SK-N-SH (cell line): Measurements from ENCODE around the gene SGTA. TPM values are rescaled to one million over a fixed set of nuclear protein-coding genes. Genes with fewer than 3 reads are reported as not detected.

Source experiments
- CTCF ChIA-PET: fragments of 300-600, 350-600 bp; formaldehyde crosslinking; extraction: SDS; loops from one replicate; lab custom pipeline; 2021; lab: Yijun Ruan, JAX
- POLR2A ChIA-PET: fragments of 350-600 bp; sonication (Branson Sonifier 250); formaldehyde crosslinking; extraction: SDS; loops from one replicate; lab custom pipeline; 2020; ENCODE audit warnings: antibody characterized with exemption, inconsistent platforms; lab: Yijun Ruan, JAX
- DNase-seq: peaks from one replicate; pipeline ENCODE4 v3.0.0; 2012
- H2AFZ ChIP-seq: fragments of 200-600 bp; sonication (generic); 2 replicates; pipeline ENCODE4 v1.8.1; 2016; ENCODE audit warnings: antibody characterized with exemption, mild to moderate bottlenecking, low read depth
- H3F3A ChIP-seq: fragments of 200-600 bp; sonication (generic); replicated peaks from 2 replicates; pipeline ENCODE3; 2016; ENCODE audit warnings: antibody characterized with exemption, mild to moderate bottlenecking; ENCODE audit not compliant: insufficient read depth
- H3K27ac ChIP-seq, 2 experiments: fragments of 200-500 bp in 1 of 2; fragments of 200-600 bp in 1 of 2; sonication (Bioruptor generic) in 1 of 2; sonication (generic), shearing (Covaris generic) in 1 of 2; 2 replicates each; pipeline versions ENCODE4 v1.5.1 to v1.6.1; 2014 to 2016; ENCODE audit warnings: low read depth in 2 of 2, inconsistent platforms in 1 of 2, low read length in 1 of 2, mild to moderate bottlenecking in 1 of 2, mixed read lengths in 1 of 2
- H3K27me3 ChIP-seq: fragments of 200-600 bp; sonication (generic), shearing (Covaris generic); 2 replicates; pipeline ENCODE4 v1.6.1; 2016; ENCODE audit warnings: mixed run types; ENCODE audit not compliant: insufficient read depth
- H3K36me3 ChIP-seq, 2 experiments: fragments of 200-500 bp in 1 of 2; fragments of 200-600 bp in 1 of 2; sonication (Bioruptor generic) in 1 of 2; sonication (generic) in 1 of 2; replicated peaks in 1 of 2; 2 replicates each; pipeline versions ENCODE3 to v1.5.1; 2014 to 2016; ENCODE audit warnings: low read length in 1 of 2, mild to moderate bottlenecking in 1 of 2; ENCODE audit not compliant: insufficient read depth in 2 of 2, control insufficient read depth in 1 of 2
- H3K4me1 ChIP-seq, 2 experiments: fragments of 200-500 bp in 1 of 2; fragments of 200-600 bp in 1 of 2; sonication (Bioruptor generic) in 1 of 2; sonication (generic), shearing (Covaris generic) in 1 of 2; 2 replicates each; pipeline versions ENCODE4 v1.5.1 to v1.6.1; 2014 to 2016; ENCODE audit warnings: low read depth in 1 of 2, low read length in 1 of 2, mixed run types in 1 of 2; ENCODE audit not compliant: insufficient read depth in 2 of 2, control insufficient read depth in 1 of 2
- H3K4me2 ChIP-seq: fragments of 200-600 bp; sonication (generic), shearing (Covaris generic); 2 replicates; pipeline ENCODE4 v1.6.1; 2017; ENCODE audit warnings: mixed run types
- H3K4me3 ChIP-seq, 2 experiments: fragments of 200-500 bp in 1 of 2; fragments of 200-600 bp in 1 of 2; sonication (Bioruptor generic) in 1 of 2; sonication (generic), shearing (Covaris generic) in 1 of 2; 2 replicates each; pipeline versions ENCODE4 v1.5.1 to v1.8.1; 2014 to 2016; ENCODE audit warnings: low read depth in 2 of 2, inconsistent platforms in 1 of 2, low read length in 1 of 2, mild to moderate bottlenecking in 1 of 2, mixed read lengths in 1 of 2, moderate library complexity in 1 of 2
- H3K79me2 ChIP-seq: fragments of 200-600 bp; sonication (generic); 2 replicates; pipeline ENCODE4 v1.8.1; 2017; ENCODE audit warnings: mild to moderate bottlenecking; ENCODE audit not compliant: insufficient read depth
- H3K9ac ChIP-seq: fragments of 200-600 bp; sonication (generic); 2 replicates; pipeline ENCODE4 v1.6.1; 2017; ENCODE audit warnings: mixed run types
- H3K9me2 ChIP-seq: fragments of 200-600 bp; sonication (generic); 2 replicates; pipeline ENCODE4 v1.6.1; 2017; ENCODE audit warnings: mixed run types
- H3K9me3 ChIP-seq: fragments of 200-600 bp; sonication (generic); 2 replicates; pipeline ENCODE4 v1.6.1; 2017; ENCODE audit warnings: mixed run types, mild to moderate bottlenecking, moderate library complexity
- H4K20me1 ChIP-seq: fragments of 200-600 bp; sonication (generic); 2 replicates; pipeline ENCODE4 v1.6.1; 2017; ENCODE audit warnings: mild to moderate bottlenecking, mixed run types; ENCODE audit not compliant: insufficient read depth
- CHD2 ChIP-seq: fragments of 150-350 bp; IDR thresholded peaks from 2 replicates; pipeline ENCODE4 v1.6.1; 2018; ENCODE audit warnings: low read length; ENCODE audit not compliant: partially characterized antibody
- CTCF ChIP-seq: fragments of 200-600 bp; sonication (generic); IDR thresholded peaks from 2 replicates; pipeline ENCODE4 v1.6.1; 2017; ENCODE audit warnings: antibody characterized with exemption, mild to moderate bottlenecking, moderate library complexity
- EP300 ChIP-seq, 2 experiments: IDR thresholded peaks; 2 replicates each; pipeline versions ENCODE4 v1.4.0 to v1.6.1; 2012; ENCODE audit warnings: borderline replicate concordance in 1 of 2, low read depth in 1 of 2, low read length in 1 of 2
- FOXM1 ChIP-seq: IDR thresholded peaks from 2 replicates; pipeline ENCODE4 v1.4.0; 2012; ENCODE audit warnings: low read depth, mild to moderate bottlenecking
- GABPA ChIP-seq: IDR thresholded peaks from 2 replicates; pipeline ENCODE4 v1.4.0; 2012; ENCODE audit warnings: low read depth, mild to moderate bottlenecking
- IRF3 ChIP-seq: fragments of 150-350 bp; IDR thresholded peaks from 2 replicates; pipeline ENCODE4 v1.6.1; 2016; ENCODE audit warnings: mild to moderate bottlenecking, low read depth, low read length
- JUND ChIP-seq: IDR thresholded peaks from 2 replicates; pipeline ENCODE4 v1.4.0; 2012
- MAX ChIP-seq: IDR thresholded peaks from 2 replicates; pipeline ENCODE4 v1.4.0; 2012; ENCODE audit warnings: low read depth
- MEF2A ChIP-seq: IDR thresholded peaks from 2 replicates; pipeline ENCODE4 v1.4.0; 2012; ENCODE audit warnings: low read depth, borderline replicate concordance
- NFIC ChIP-seq: IDR thresholded peaks from 2 replicates; pipeline ENCODE4 v1.4.0; 2012; ENCODE audit warnings: borderline replicate concordance
- RAD21 ChIP-seq: IDR thresholded peaks from 2 replicates; pipeline ENCODE4 v1.6.1; 2012; ENCODE audit warnings: mild to moderate bottlenecking, low read length
- RCOR1 ChIP-seq: fragments of 150-350 bp; IDR thresholded peaks from 2 replicates; pipeline ENCODE4 v1.6.1; 2017; ENCODE audit warnings: antibody characterized with exemption, low read length
- RXRA ChIP-seq: IDR thresholded peaks from 2 replicates; pipeline ENCODE4 v1.4.0; 2012; ENCODE audit warnings: low read depth, mild to moderate bottlenecking, borderline replicate concordance
- TAF1 ChIP-seq: IDR thresholded peaks from 2 replicates; pipeline ENCODE4 v1.6.1; 2012; ENCODE audit warnings: low read depth, mild to moderate bottlenecking, low read length, moderate library complexity, borderline replicate concordance
- YY1 ChIP-seq: IDR thresholded peaks from 2 replicates; pipeline ENCODE4 v1.4.0; 2012; ENCODE audit warnings: low read depth, mild to moderate bottlenecking
- ZBTB33 ChIP-seq: IDR thresholded peaks from 2 replicates; pipeline ENCODE4 v1.4.0; 2012; ENCODE audit warnings: low read depth, borderline replicate concordance
- WGBS: methylation state at CpG from one replicate; pipeline ENCODE4 v1.1.6; 2017; ENCODE audit warnings: low lambda C conversion rate; 5-methylcytosine and 5-hydroxymethylcytosine counted together
- polyA plus RNA-seq, 3 experiments: library from polyadenylated mRNA; depleted of rRNA; stranded (reverse); fragments of >200 nt; gene quantifications; 2 replicates each; pipeline ENCODE4 v1.2.3, GENCODE V29; 2012

SGTA gene
- polyA plus RNA-seq, 1 of the 3 experiments (the other 2 are of a cell fraction), result 78.4 TPM

GRCh38 chr19:2800506-2800905 lies 17.4 kb upstream of the SGTA start (continued):
- no peak for TF ChIP-seq TAF1
- no peak for TF ChIP-seq IRF3
- TF ChIP-seq, all 33 proteins: peak for 0

GRCh38 chr19:2799273-2800020 lies 16.4 kb upstream of the SGTA start:
- H4K20me1 ChIP-seq, result no peaks in the 10 kb centered on the region; the same call in 1 of the 2 replicates
- no peaks in the 10 kb centered on the region for H3F3A ChIP-seq
- H3K9me2 ChIP-seq, result no peaks in the 10 kb centered on the region
- no peaks in the 10 kb centered on the region for H3K4me1 ChIP-seq
- ChIA-PET CTCF (interaction anchor here (2.0 kb wide), 1 partner anchor 20 kb away, joined by 8 read pairs; no protein-coding TSS in a partner anchor), POLR2A (interaction anchor here (1.2 kb wide), 1 partner anchor 16 kb away, joined by 3 read pairs; the partner anchor contains the start of gene SGTA)
- H3K4me2 ChIP-seq, result no peak overlapping the region
- no peaks in the 10 kb centered on the region for H3K27me3 ChIP-seq
- H3K79me2 ChIP-seq, result no peaks in the 10 kb centered on the region
- no peak for DNase-seq
- no peak overlapping the region for H3K27ac ChIP-seq
- H3K9me3 ChIP-seq, result no peaks in the 10 kb centered on the region
- WGBS, result 96% methylated on average over 35 of the region's 41 CpGs
- H2AFZ ChIP-seq, result no peak overlapping the region
- H3K9ac ChIP-seq, result no peak overlapping the region
- H3K4me3 ChIP-seq, result no peak overlapping the region
- TF ChIP-seq NFIC (no peak), FOXM1 (no peak), RAD21 (no peak), GABPA (no peak), EP300 (IDR thresholded peaks at IDR 0.05; ENCODE audit: borderline replicate concordance in 1 of 2, low read depth in 1 of 2, low read length in 1 of 2) (no peak), MAX (no peak), MEF2A (no peak), CHD2 (no peak), RXRA (no peak), ZBTB33 (no peak), JUND (no peak), RCOR1 (no peak), YY1 (no peak), CTCF (no peak)
- peaks cover 4 to 59% of the 10 kb centered on the region in 2 experiments for H3K36me3 ChIP-seq
